Activated naive CD4-positive, alpha-beta T cell treated with anti-CD3 and anti-CD28 coated beads, Interleukin-2, amount 50 U/mL, for 16 hours (primary cell): ENCODE data around the gene SP100.
A peak's percentile ranks its signal among the peaks of the same experiment; 100 is the strongest.
"Not testable (repeated sequence)": the region's sequence is repeated elsewhere in the genome, so short reads cannot be mapped to it uniquely, and the experiment has no call there.

ENCODE experiments used
- DNase-seq: peaks from one replicate; pipeline ENCODE4 v3.0.0-alpha.2; 2020

The SP100 gene

DNA sequence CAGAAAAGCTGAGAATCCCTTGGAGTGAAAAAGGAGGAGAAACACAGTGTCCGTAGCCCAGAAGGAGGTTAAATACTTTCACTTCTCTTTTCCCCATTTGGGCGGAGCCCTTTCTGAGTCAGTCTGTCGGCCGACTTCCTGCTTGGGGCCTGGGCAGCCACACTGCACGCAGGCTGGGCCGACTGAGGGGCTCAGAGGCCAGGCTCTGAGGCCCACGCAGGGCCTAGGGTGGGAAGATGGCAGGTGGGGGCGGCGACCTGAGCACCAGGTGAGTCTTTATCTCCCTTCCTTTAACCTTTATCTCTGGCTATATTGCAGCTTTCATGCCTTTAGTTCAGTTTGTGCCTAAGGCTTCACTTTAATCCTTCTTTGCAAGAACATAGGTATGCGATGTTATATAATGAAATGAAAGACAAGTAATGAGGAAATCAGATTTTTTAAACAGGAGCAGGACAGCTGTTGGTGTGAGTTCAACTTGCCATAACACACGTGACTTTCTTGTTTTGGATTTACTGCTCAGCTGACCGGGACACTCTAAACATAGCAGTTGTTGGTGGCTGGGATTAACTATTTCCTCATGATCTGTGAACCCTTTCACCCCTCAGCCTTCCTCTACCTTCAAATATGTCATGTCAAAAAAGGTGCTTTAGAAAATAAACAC lies at the start of gene SP100:
SP100 (plus strand) TSS at position 141 of the 661 bp plus-strand sequence; CDS start at position 237, 96 bp downstream.
- DNase-seq, result peak; percentile 70

GRCh38 chr2:230382108-230382507 lies 33.9 kb upstream of the SP100 start:
- no peak for DNase-seq

DNA sequence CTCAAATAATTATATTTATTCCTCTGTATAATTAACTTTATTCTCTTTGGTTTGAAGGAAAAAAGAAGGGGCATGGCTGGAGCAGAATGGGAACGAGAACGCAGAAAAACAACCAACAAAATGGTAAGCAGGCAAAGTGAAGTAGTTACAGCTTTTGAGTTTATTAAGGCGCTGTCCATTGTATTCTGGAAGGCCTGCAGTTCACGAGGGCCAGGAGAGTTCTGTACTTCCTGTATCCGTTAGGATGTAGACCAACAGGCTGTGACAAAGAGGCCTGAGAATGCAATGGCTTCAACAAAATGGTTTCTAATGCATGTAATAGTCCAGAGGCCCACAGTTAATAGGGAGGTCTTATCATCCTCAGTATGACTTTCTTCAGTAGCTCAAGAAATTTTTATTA lies 32.5 kb upstream of the SP100 start:
- DNase-seq, result no peak

GRCh38 chr2:230384986-230385385 lies 31.0 kb upstream of the SP100 start:
- no peak for DNase-seq

- DNase-seq, result no peak
These were observed 21.7 kb upstream of the SP100 start for GRCh38 chr2:230394301-230394700.

GRCh38 chr2:230398698-230399097 lies 17.3 kb upstream of the SP100 start:
- DNase-seq, result not testable (repeated sequence)

GRCh38 chr2:230400041-230400440 lies 16.0 kb upstream of the SP100 start:
- DNase-seq, result no peak

DNA sequence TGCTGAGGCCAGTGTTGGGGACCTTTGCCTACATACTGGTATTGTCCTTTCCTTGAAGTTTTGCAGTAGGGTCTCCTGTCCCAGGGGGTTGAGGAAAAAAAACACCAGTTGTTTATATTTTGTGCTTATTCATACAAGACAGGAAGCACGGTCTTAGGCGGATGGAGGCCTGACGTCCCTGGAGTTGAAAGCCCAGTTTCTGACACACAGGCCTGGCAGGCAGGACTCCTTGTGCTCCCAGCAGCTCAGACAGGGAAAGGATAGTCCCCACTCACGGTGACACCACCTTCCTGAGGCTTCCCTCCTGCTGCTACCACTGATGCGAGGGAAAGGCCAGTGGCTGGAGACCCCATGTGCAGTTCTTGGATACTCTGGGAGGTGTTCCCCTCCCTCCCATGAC lies 15.5 kb upstream of the SP100 start:
- DNase-seq, result no peak

DNA sequence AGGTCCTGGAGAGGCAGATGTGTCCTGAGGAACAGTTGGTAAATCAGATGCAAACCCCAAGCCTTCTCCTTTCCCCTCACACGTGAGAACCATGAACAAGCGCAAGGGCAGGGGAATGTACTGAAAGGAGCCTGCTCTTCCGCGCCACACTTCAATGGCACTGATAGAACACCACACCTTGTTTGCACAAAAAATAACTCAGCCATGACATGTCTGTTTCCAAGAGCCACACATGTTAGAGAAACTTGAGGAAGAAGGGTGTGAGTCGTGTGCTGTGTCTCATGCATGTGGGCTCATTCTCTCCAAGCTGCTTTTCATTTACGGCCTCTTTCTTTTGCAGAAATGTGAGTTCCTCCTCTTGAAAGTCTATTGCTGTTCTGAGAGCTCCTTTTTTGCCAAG lies 15.0 kb upstream of the SP100 start:
- DNase-seq, result not testable (repeated sequence)

- no peak for DNase-seq
These were observed 12.3 kb upstream of the SP100 start for GRCh38 chr2:230403746-230404145.

GRCh38 chr2:230405824-230406223 lies 10.2 kb upstream of the SP100 start:
- DNase-seq, result no peak

DNA sequence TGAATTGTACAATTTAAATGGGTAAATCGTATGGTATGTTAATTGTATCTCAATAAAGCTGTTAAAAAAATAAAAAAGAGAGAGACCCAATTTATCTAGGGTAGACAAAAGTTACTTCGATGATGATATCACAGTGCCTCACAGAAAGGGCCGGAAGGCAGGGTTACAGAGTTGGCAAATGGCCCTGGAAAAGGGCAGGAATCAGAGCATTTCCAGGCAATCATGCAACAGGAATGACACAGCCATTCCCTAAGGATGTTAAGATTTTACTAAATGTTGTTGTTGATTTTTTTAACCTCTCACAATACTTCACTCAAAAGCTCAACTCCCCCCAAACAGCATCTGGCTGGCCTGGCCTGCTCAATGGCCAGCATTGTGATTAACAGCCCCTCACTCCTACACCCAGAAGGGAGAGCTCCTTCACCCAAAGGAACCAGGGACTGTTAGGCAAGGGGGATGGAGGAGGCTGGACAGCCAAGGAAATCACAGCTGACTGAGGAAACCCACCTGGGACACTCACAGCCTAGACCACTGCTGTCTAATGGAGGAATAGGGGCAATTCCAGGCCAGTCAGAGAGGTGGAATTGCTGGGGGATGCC lies 7.7 kb upstream of the SP100 start:
- no peak for DNase-seq

- DNase-seq, result not testable (repeated sequence)
These were observed 6.7 kb upstream of the SP100 start for GRCh38 chr2:230409316-230409715.

DNA sequence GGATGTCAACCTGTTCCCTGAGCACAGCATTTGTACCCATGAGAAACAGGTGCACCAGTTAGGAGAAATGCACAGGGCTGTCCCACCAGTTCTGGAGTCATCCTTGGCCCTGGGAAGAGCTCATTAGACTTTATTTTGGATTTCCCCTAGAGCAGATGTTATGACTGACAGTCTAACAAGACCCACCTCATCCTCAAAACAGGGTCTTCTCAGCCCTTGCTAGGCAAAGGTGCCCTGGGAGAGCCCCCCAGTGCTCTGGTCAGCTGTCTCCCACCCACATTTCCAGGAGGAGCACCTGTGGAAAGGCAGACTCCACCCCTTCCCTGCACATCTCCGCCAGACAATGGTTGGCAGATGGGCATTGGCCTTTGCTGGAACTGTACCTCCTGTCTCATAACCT lies 5.7 kb upstream of the SP100 start:
- DNase-seq, result no peak

DNA sequence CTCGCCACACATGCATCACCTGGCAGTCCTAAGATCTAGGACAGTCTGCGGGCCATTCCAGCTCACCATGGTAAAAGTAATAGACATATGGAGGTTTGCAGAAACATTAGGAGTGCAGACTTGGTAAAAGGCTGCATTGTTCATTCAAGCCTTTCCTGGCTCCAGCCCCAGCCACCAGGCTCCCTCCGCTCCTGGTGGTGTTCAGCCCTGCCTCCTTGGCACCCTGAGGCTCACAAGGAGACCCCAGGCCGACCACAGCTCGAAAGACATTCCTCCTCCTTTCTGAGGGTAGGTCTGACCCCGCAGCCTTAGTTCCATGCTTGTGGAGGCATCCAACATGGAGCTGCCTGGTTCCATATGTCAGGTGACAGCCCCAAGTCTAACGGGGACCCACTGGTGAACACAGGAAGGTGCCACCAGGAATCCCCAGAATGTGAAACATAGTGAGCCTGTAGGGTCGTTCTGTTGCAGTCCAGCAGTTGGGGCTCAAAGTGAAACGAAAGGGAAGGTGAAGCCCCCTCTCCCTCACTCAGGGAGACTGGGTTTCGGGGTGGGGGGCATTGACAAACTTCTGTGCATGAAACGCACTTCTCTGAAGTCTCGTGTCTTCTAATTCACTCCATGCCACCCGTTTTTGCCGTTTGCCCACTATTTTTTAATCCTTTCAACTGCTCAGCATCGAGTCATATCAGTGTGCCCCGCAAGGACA lies 5.0 kb upstream of the SP100 start:
- no peak for DNase-seq

GRCh38 chr2:230411570-230412370 lies 4.2 kb upstream of the SP100 start:
- DNase-seq, result peak; percentile 55

DNA sequence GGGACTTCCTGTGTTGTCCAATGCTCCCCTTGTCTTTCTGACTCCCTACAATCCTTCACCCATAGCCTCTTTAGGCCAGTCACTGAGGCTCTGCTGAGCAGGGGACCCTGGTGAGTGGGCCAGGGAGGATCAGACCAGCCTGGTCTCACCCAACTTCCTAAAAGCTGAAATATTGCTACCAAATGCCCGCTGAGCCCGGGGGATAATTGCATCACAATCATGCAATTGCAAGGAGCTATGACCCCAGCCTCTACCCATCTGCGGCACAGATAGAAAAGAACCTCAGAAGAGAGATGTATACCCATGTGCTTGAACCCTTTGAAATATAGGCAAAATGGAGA lies 3.7 kb upstream of the SP100 start:
- no peak for DNase-seq

DNA sequence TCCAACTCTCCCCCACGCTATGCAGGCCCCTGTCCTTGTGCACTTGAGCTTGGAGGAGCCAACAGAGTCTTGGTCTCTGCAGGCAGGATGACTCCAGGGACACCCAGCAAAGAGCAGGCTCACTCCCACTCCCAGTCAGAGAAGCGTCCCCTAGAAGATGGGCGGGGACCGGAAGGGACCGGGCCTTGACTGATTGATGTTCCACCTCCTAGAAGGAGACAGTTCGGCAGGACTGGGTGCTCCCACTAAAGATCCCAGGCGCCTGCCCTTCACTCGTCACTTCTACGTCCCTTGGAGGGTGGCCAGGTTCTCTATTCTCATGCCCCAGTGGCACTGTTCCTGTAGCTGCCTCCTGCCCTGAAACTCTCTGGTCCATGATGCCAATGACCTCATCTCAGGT lies 3.2 kb upstream of the SP100 start:
- no peak for DNase-seq

- DNase-seq, result no peak
These were observed 2.5 kb upstream of the SP100 start for GRCh38 chr2:230413479-230413878.

DNA sequence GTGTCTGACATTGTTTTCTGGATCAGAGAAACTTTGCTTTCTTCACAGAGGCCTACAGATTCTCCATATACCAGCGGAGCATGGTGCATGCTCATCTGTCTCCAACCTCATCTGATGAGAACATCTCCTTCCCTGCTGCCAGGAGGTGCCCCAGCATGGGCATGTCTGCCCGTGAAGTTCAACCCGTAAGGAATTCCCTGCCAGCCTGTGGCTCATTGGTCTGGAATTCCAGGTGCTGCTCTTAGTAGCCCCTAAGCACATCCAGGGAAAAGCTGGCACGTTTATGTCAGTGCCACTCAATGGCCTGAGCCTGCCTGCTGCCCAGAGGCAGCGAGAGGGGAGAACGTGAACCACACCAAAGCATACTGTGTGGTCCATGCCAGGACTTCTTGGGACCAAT lies 1.7 kb upstream of the SP100 start:
- no peak for DNase-seq

- no peak for DNase-seq
These were observed 1.4 kb downstream of the SP100 start for GRCh38 chr2:230417436-230417835.

DNA sequence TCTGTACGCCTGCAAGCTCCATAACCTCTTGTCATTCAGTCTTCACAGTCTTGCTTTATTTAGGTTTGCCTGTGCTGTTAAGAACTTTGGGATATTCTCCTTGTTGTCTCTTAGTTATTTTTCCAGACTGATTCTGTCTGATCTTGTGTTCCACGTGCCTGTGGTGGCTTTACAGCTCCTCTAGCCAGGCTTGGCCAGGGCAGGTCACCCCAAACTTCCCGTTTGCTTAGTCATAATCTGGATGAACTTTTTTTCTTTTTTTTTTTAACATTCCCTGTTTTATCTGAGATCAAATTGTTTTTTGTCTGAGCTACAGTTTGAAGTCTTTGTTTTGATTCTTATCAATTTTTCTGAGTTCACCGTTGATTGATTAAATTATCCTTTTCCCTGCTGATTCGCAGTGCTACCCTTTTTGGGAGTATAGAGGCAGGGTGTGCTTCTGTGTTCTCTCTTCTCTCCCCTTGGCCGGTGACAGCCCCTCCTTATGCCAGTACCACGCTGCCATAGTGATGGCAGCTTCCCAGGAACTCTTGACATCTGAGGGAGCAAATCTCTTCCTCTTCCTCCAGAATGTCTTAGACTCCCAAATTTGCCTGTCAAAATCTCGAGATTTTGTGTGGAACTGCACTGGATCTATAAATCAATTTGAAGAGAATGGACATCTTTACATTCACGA lies 2.5 kb downstream of the SP100 start:
- no peak for DNase-seq

DNA sequence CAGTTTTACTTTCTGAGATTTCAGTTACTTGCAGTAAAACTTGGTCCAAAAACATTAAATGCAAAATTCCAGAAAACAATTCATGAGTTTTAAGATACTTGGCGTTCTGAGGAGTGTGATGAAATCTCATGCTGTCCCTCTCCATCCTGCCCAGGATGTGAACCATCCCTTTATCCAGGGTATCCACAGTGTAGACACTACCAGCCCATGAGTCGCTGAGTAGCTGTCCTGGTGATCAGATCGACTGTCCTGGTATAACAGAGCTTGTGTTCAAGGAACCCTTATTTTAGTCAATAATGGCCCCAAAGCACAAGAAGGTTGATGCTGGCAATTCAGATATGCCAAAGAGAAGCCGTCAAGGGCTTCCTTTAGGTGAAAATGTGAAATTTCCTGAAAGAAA lies 3.2 kb downstream of the SP100 start:
- no peak for DNase-seq
